GM21515 (cell line): Measurements from ENCODE around the gene ALOX5.

Experiments used
- ATAC-seq: cut with Tn5 transposase; IDR thresholded peaks from one replicate; pipeline ENCODE4 v1.9.1; 2021; ENCODE audit not compliant: unreplicated experiment

The ALOX5 gene

GRCh38 chr10:45441239-45442190, 67.5 kb downstream of the ALOX5 start:
- ATAC-seq = no peak

GRCh38 chr10:45442251-45442650, 68.2 kb downstream of the ALOX5 start:
- no peak for ATAC-seq

- ATAC-seq = no peak
Measured at GRCh38 chr10:45442662-45443061, 68.6 kb downstream of the ALOX5 start.

GRCh38 chr10:45443101-45444009, 69.3 kb downstream of the ALOX5 start:
- no peak for ATAC-seq

GRCh38 chr10:45444022-45444421, 70.0 kb downstream of the ALOX5 start:
- no peak for ATAC-seq

GRCh38 chr10:45444976-45445898, 71.2 kb downstream of the ALOX5 start:
- ATAC-seq = no peak

GRCh38 chr10:45446858-45447257, 72.8 kb downstream of the ALOX5 start:
- no peak for ATAC-seq

- ATAC-seq = no peak
Measured at GRCh38 chr10:45447416-45447815, 73.4 kb downstream of the ALOX5 start.

- no peak for ATAC-seq
Measured at GRCh38 chr10:45450866-45451265, 76.8 kb downstream of the ALOX5 start.

- no peak for ATAC-seq
Measured at GRCh38 chr10:45451407-45451806, 77.4 kb downstream of the ALOX5 start.

GRCh38 chr10:45452268-45452667, 78.3 kb downstream of the ALOX5 start:
- ATAC-seq = no peak

- ATAC-seq = no peak
Measured at GRCh38 chr10:45452743-45453452, 78.9 kb downstream of the ALOX5 start.

GRCh38 chr10:45453639-45454255, 79.7 kb downstream of the ALOX5 start:
- no peak for ATAC-seq

- no peak for ATAC-seq
Measured at GRCh38 chr10:45454262-45454661, 80.2 kb downstream of the ALOX5 start.

- no peak for ATAC-seq
Measured at GRCh38 chr10:45454859-45455258, 80.8 kb downstream of the ALOX5 start.

- ATAC-seq = no peak
Measured at GRCh38 chr10:45456233-45456632, 82.2 kb downstream of the ALOX5 start.

- ATAC-seq = no peak
Measured at GRCh38 chr10:45456822-45457221, 82.8 kb downstream of the ALOX5 start.

GRCh38 chr10:45457487-45457886, 83.5 kb downstream of the ALOX5 start:
- ATAC-seq = no peak

GRCh38 chr10:45460235-45460878, 86.3 kb downstream of the ALOX5 start:
- peak; percentile 45 for ATAC-seq
